NCI-H1048 (cell line): ENCODE results near the gene PIK3AP1.
"Not testable (repeated sequence)": the region's sequence is repeated elsewhere in the genome, so short reads cannot be mapped to it uniquely, and the experiment has no call there.

Experiments
- DNase-seq: peaks from one replicate; lab custom pipeline; 2025; lab: John Stamatoyannopoulos, UW

The PIK3AP1 gene

GRCh38 chr10:96721207-96721572 is 876 bp upstream of the PIK3AP1 start:
- DNase-seq, result no peak

- DNase-seq, result no peak
Measured at GRCh38 chr10:96719850-96720421, 378 bp downstream of the PIK3AP1 start.

- no peak for DNase-seq
Measured at GRCh38 chr10:96719200-96719599, 1.1 kb downstream of the PIK3AP1 start.

- no peak for DNase-seq
Measured at GRCh38 chr10:96718304-96718990, 1.9 kb downstream of the PIK3AP1 start.

GRCh38 chr10:96716390-96716789 is 3.9 kb downstream of the PIK3AP1 start:
- no peak for DNase-seq

GRCh38 chr10:96714746-96715255 is 5.5 kb downstream of the PIK3AP1 start:
- DNase-seq, result no peak

GRCh38 chr10:96714031-96714590 is 6.2 kb downstream of the PIK3AP1 start:
- no peak for DNase-seq

- DNase-seq, result no peak
Measured at GRCh38 chr10:96712662-96713271, 7.5 kb downstream of the PIK3AP1 start.

GRCh38 chr10:96711048-96711728 is 9.1 kb downstream of the PIK3AP1 start:
- DNase-seq, result no peak

- DNase-seq, result no peak
Measured at GRCh38 chr10:96709525-96709924, 10.8 kb downstream of the PIK3AP1 start.

- DNase-seq, result no peak
Measured at GRCh38 chr10:96708996-96709395, 11.3 kb downstream of the PIK3AP1 start.

GRCh38 chr10:96708456-96708855 is 11.9 kb downstream of the PIK3AP1 start:
- no peak for DNase-seq

GRCh38 chr10:96706331-96706853 is 13.9 kb downstream of the PIK3AP1 start:
- no peak for DNase-seq

- DNase-seq, result no peak
Measured at GRCh38 chr10:96705134-96705533, 15.2 kb downstream of the PIK3AP1 start.

- no peak for DNase-seq
Measured at GRCh38 chr10:96704563-96704962, 15.8 kb downstream of the PIK3AP1 start.

GRCh38 chr10:96703358-96703757 is 17.0 kb downstream of the PIK3AP1 start:
- no peak for DNase-seq

- DNase-seq, result no peak
Measured at GRCh38 chr10:96701265-96701664, 19.0 kb downstream of the PIK3AP1 start.

GRCh38 chr10:96700374-96701099 is 19.8 kb downstream of the PIK3AP1 start:
- DNase-seq, result no peak

GRCh38 chr10:96699613-96700012 is 20.7 kb downstream of the PIK3AP1 start:
- DNase-seq, result no peak

- DNase-seq, result not testable (repeated sequence)
Measured at GRCh38 chr10:96698305-96698704, 22.0 kb downstream of the PIK3AP1 start.

GRCh38 chr10:96697438-96697837 is 22.9 kb downstream of the PIK3AP1 start:
- no peak for DNase-seq
